Stimulated activated CD4-positive, alpha-beta T cell treated with anti-CD3 and anti-CD28 coated beads, TNF-alpha, amount 100 ng/mL, for 48 hours (primary cell): ENCODE data around the gene KIF18B.

Source experiments
- DNase-seq, 3 donors: peaks; one replicate each; pipeline ENCODE4 v3.0.0-alpha.2; 2020; ENCODE audit warnings: low read depth in 3 of 3

KIF18B gene

DNA sequence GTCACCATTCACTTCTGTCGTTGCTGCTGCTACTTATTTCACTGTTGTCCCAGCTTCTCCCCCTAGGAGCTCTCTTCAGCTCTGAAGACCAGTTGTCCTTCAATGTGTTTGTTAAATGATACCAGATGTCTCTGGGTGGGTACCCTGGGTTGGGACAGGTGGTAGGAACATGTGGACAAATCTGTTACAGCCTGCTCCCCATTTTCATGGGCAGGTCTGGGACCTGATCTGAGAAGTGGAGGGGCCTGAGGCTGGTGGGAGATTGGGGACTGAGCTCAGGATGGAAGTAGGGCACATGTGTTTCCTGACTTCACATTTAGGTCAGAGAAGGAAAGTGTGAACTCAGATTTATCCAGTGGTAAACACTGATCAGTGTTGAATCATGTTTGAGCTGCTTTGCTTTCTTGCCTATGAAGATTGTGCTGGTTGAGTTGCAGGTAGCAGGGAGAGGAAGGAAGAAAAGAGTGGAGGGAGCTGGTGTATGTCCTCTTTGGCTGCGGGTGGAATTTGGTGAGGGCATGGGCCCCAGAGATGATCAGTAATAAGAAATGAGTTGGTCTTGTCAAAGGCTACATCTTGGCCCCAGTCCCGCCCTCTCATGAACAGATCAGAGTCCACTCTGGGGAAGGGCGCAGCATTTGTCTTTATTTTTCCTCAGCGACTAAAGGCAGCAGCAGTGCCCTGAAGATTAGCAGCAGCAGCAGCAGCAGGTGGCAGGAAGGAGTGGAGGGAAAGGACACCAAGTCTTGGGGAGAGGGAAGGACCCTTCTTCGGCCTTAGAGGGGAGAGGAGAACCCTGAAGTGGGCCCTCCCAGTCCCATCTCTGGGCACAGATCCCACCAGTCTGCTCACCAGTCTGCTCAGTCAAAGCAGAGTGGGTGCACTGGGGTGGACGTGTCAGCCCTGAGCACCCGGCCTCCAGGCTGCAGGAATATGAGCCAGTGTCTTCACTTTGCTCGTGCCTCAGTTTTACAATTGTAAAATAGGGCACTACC lies 42.3 kb downstream of the KIF18B start:
- DNase-seq = no peak

DNA sequence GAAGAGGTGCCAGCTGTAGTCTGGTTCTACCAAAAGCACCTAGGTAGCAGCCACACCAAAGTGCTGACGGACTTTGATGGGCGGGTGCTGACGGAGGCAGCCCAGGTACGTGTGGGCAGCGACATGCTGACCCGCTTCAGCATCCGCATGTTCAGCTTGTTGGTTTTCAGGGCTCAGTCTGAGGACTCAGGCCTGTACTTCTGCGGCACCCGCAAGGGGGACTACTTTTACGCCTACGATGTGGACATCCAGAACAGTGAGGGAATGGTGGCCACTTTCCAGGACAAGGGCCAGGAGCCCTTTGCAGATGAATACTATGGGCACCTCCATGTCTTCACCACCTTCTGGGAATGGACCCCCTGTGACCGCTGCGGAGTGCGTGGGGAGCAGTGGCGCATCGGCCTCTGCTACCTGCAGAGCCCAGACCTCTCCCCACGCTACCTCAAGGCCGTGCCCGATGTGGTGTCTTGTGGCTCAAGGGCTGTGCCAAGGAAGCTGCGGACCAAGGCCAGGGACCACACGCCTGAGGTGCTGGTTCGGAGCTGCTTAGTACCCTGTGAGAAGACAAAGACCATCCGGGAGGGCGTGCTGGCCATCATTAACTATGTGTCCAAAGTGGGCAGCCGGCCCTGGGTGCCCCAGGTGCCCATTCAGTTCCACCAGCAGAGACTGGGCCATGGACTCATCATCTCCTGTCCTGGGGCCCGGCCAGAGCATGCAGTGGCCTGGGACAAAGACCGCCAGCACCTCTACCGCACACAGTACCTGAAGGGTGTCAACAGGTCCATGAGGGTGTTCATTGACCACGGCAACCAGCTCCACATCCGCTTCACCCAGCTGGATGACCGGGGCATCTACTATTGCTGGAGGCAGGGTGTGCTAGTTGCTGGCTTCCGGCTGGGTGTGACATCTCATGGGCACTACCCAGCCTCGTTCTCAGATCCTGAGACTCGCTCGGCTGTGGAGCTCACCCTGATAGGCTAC lies 43.3 kb downstream of the KIF18B start:
- DNase-seq = no peak

DNA sequence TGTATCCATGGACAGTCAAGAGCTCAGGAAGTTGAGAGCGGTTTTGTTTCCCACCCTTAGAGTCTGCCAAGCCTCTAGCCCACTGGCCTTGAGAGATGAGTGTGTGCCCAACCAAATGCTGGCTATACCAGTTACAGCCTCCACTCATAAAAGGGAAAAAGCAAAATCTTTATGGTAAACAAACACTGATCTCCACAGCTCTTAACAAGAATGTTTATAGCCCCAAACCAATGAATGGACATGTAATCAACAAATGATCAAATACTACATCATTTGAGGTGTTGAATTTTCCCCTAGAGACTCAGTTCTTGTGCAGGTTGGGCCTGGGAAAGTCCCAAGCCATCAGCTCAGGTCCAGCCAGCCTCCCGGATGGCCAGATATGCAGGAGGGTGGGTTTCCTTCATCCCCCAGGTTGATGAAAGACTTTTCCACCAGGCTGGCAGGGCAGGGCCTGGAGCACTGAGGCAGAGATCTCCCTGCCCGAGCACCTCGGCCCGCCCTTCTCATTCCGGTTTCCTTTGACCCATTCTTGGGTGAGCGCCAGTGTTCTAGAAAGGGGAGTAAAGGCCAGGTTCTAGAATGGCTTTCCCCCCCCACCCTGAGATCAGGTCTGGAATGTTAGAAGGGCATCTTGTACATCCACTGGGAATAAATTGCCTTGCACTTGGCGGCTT lies 44.4 kb downstream of the KIF18B start:
- no peak for DNase-seq

DNA sequence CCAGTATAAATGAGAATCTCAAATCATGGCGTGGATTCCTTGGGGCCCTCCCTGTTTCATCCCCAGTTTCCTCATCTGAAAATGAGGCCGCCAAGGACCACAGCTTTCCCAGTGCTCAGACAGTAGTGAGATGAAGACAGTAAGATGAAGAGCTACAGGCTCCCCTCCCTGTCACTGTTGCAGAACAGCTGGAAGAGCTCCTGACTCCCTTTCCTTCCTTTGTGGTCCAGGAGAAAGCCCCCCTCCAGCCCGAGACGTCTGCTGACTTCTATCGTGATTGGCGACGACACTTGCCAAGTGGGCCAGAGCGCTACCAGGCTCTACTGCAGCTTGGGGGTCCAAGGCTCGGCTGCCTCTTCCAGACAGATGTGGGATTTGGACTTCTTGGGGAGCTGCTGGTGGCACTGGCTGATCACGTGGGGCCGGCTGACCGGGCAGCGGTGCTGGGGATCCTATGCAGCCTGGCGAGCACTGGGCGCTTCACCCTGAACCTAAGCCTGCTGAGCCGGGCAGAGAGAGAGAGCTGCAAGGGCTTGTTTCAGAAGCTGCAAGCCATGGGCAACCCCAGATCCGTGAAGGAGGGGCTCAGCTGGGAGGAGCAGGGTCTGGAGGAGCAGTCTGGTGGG lies 45.3 kb downstream of the KIF18B start:
- DNase-seq = no peak

DNA sequence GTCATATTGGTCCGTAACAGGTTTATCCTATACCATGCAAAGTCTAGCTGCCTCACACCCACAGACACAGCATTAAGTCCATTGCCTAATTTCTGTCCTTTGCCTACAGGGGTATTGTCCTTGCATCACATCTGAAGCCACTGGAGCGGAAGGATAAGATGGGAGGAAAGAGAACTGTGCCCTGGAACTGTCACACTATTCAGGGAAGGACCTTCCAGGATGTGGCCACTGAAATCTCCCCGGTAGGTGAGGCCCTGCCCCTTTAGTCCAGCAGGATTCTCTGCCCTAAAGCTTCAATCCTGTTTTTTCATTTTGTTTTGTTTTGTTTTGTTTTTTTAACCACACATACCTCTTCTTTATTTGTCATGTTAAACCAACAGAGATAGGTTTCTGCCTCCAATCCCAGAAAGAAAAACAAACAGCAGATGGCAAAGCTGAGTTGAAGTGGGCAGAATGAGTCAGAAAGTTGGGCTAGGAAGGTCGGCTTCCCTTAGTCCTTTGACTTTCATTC lies 46.1 kb downstream of the KIF18B start:
- no peak for DNase-seq

DNA sequence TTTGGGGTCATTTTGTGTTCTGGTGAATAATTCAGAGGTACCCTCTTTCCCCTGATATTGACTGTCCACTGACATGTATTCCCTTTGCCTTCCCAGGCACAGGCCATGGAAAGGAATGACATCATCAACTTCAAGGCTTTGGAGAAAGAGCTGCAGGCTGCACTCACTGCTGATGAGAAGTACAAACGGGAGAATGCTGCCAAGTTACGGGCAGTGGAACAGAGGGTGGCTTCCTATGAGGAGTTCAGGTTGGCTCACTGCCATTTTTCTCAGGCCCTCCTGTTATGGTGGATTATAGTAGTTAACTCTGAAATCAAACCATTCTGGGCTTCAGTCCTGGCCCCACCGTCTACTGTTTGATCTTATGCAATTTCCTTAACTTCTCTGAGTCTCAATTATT lies 46.7 kb downstream of the KIF18B start:
- no peak for DNase-seq

DNA sequence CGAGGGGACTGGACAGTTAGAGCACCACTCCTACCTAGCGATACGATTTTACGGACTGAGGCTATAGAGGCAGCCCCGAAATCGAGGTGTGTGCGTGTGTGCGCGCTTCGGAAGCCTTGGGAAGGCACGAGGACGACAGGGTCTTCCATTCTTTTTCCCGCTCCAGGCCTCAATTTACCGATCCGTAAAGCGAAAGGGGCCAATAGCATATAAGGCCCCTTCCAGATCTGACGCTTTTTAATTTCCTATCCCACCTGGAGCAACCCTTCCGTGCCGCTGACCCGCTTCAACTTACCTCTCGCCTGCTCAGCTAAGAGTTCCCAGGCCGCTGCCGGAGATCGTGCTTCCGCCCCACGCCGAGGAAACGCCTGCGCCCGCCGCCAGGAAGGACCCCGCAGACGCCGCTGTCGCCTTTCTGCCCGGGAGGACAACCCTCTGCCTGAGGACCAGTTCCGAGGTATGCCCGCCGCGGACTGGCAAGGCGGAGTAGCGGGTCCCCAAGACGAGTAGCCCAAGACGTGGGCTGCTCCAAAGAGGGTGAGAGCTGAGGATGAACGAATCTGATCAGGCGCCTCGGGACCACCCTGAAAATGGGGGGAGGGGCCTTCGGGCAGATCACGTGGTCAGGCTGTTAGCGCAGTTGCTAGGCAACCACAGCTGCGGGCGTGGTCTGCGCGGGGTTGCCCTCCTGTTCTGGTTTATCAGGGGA lies 48.3 kb downstream of the KIF18B start, which contains the start of gene EFTUD2:
Gene EFTUD2 (minus strand): TSS at position 372 of the 709 bp plus-strand sequence. CDS start 4,924 bp downstream, outside the sequence.
- peak; percentile 81 to 91 (median 84) for DNase-seq

DNA sequence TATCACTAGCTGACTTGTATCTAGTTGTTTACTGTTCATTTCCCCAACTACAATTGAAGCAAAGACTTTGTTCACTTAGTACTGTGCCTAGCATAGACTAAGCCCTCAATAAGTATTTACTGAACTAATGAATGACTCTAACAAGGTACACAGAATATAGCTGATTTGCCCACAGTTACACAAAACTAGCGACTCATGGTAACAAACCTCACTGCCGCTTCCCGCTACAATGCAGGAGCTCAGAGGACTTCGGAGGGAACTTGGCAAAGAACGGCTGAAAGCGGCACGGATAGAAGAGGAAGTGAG lies 48.9 kb downstream of the KIF18B start:
- DNase-seq = no peak

DNA sequence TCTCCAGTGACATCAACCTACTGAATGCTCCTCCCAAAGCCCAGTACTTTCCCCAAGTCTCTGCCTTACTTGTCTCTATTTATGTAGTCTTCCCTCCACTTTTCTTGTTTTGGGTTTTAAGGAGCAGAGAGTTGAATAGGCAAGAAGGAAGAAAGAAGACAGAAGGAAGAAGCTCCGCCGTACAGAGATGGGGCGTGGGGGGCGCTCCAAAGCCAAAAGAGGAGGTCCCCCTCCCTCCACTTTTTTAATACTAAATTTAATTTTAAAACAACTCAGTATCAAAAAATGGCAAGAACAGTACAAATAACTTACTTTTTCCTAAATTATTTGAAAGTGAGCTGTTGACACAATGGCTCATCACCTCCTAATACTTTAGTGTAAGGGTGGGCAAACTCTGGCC lies 52.9 kb downstream of the KIF18B start:
- no peak for DNase-seq

DNA sequence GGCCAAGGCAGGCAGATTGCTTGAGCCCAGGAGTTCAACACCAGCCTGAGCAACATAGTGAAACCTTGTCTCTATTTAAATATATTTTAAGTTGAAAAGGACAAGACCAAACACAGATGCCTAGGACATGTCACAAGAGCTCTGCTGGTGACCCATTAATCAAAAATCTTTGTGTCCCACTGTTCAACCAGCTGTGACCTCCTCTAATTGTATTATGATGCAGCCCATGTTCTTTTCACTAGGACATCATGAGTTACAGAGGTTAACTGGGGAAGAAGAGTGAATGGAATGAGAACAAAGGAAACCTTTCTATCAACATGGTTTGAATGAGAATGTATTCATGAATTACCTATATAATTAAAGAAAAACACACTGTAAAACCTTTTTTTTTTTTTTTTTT lies 55.3 kb downstream of the KIF18B start:
- no peak for DNase-seq

DNA sequence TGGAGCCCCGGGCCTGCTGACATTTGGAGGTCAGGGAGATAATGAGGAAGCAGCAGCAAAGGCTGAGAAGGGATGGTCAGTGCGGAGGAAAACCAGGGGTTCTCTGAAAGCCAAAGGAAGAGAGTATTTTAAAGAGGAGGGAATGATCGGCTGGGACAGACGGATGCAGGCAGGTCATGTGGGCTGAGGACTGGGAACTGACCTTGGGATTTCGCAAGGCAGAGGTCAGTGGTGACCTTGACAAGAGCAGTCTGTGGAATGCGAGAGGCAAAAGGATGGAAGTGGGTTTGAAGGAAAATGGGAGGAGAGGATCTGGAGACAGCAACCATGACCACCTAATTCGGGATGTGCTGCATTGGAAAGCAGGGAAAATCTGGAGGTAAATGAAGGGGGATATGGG lies 58.6 kb downstream of the KIF18B start:
- DNase-seq = no peak

DNA sequence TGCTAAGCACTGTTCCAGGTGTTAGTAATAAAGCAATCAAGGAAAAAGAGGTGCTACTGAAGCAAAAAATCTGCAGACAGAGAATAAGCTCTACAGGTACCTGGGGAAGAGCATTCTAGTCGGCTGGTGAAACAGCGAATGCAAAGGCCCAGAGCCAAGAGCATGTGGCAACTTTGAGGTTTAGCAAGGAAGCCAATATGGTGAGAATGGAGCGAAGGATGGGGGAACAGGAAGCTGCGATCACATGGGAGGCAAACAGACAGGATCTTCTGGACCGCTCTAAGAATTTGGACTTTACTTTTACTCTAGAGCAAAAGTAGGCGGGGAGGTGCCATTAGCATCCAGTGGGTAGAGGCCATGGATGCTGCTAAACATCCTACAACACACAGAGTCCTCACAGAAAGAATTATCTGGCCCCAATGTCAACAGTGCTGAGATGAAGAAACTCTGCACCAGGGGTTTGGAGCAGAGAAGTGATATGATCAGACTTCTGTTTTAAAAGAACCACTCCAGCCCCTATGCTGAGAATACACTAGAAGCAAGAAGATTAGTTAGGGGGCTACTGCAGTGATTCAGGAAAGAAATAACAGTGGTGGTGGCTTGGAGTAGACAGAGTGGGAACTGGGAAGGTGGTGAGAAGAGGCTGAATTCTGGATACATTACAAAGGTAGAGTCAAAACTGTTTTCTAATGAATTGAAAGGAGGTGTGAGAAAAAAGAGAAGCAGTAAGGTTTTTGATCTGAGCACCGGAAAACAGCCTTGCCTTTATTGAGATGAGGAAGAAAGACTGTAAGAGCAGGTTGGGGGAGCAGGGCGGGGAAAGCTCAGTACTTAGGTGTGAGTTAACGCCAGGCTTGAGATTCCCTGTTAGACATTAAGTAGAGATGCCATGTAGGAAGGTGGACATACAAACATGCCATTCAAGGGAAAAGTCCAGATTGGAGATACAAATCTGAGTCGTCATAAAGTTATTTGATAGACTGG lies 59.3 kb downstream of the KIF18B start:
- no peak for DNase-seq

DNA sequence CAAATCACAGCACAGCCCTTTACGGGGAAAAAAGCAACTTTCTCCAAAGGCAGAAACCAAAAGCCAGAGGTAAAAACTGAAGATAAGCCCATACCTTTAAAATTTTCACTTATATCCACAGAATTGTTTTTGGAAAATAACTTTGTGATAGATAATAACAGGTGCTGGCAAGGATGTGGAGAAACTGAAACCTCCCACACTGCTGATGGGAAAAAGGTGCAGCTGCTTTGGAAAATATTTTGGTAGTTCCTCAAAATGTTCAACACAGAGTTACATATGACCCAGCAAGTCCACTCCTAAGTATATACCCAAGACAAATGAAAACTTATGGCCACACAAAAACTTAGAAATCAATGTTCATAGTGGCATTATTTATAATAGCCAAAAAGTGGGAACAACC lies 60.6 kb downstream of the KIF18B start:
- no peak for DNase-seq

DNA sequence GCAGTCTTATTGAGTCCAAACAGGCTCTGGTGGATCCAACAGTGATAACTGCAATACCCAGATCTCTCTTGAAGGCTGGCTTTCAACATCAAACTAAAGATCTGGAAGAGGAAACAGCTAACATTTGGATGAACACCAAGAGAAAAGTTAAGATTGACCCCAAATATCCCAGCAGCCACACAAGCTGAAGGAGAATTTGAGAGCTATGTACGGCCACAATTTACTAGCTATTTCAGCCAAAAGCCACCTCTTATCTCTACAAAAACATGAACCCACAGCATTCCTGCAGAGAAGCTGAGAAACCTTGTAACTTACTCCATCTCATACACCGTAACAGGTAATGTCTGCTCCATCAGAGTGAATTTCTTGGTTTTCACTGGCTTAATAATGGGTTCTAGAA lies 62.6 kb downstream of the KIF18B start:
- DNase-seq = no peak

DNA sequence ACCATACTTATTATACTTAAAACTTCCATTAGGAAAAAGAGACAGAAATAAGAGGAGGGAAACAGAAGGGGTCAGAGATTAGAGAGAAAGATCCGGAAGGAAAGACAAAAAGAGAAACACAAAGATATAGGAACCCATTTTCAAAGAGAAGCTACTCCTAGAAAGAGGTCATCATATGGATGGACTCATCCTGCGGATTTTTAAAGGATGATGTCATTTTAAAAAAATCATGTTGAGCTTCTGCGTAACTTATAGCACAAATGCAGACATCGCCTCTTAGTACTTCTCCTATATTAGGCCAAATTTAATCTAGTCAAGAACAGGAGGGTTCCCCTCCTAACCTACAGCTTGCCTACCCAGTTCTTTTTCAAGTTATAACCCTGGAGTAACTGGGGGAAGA lies 66.4 kb downstream of the KIF18B start:
- DNase-seq = no peak

DNA sequence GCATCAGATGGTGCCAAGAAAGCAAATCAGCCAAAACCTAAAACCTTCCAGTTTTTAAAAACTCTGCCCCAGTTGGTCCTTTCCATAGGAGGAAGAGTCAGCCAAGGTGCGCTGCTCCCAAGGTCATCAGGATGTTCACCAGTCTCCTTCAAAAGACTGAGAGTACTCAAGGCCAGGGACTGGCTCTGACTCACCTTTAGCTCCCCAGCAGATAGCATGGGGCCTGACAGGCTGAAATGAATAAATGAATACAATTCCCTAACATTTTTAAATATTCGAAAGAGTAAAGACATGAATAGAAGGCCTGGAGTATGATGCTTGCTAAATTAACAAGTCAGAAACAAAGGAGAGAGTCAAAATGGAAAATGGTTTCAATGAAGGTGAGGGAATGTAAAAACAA lies 67.5 kb downstream of the KIF18B start:
- no peak for DNase-seq

DNA sequence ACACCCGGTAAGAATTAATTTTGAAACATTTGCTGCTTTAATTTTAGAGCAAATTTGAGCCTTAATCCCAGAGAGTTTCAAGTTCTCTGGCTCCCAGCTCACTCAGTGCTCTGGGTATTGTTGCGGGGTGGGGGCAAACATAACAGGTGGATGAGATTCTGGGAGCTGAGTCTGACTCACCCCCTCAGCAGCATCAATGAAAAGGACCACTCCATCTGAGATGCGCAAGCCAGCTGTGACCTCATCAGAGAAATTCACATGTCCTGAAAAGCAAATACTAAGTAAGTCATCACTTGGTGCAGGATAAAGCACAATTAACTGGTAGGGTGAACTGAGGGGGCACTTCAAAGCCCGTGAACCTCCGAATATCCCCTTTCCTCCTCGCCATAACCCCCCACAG lies 68.2 kb downstream of the KIF18B start:
- no peak for DNase-seq

DNA sequence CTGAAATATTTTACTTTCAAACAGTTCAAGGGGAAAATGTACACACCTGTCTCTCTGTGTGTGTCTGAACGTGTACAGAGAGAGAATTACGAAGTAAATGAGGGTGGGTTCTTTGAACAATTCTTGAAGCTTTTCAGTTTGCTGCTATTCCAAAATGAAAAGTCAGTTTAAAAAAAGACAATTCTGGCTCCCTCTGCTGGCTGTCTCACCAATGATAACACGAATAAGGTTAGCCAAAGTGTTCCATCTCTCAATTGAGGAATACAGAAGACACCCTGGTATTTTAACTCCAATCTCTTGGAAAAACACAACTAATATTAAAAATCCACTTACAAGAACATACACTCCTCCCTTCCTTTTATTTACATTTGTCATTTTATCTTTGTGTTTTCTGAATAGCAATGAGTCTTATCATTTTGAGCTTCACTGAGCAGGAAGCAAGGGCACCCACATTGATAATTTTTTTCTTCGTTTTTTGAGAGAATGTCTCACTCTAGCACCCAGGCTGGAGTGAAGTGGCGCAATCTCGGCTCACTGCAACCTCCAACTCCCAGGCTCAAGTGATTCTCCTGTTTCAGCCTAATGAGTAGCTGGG lies 68.8 kb downstream of the KIF18B start:
- peak in 1 of 3 donors; percentile 7 for DNase-seq

DNA sequence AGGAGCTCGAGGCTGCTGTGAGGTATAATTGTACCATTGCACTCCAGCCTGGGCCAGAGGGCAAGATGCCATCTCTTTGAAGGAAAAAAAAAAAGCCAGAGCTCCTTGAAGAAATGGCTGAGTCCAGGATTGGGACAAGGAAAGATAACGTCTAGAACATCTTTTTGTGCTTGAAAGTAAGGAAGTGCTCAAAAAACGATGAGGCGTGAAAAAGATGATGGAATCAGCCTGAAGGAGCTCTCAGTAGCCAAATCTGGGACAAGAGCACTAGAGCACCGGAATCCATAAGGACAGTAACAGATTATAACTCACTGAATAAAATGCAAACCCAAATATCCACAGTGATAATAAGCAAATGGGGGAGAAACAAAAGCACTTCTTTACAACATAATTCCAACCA lies 70.5 kb downstream of the KIF18B start:
- DNase-seq = no peak
